GM12878 (cell line): ENCODE measurements around the gene PTPRJ. TPM values are rescaled to one million over a fixed set of nuclear protein-coding genes. Genes with fewer than 3 reads are reported as not detected.

Source experiments
- ATAC-seq: fragments of 200-7000 bp; cut with Tn5 transposase; 3 replicates; pipeline ENCODE4 v1.9.1; 2020; ENCODE audit warnings: mild to moderate bottlenecking, moderate library complexity
- BruUV-seq: library from RNA; stranded (reverse); fragments of 400-500 nt; replicated peaks from 2 replicates; lab custom pipeline; 2021; lab: Mats Ljungman, UMichigan
- CTCF ChIA-PET: fragments of 300-600 bp; sonication (Branson Sonifier 250); formaldehyde crosslinking; extraction: SDS; loops from one replicate; lab custom pipeline; 2021; ENCODE audit warnings: inconsistent platforms; lab: Yijun Ruan, JAX
- POLR2A ChIA-PET: fragments of 350-600 bp; formaldehyde crosslinking; extraction: SDS; loops from one replicate; lab custom pipeline; 2021; ENCODE audit warnings: inconsistent platforms; lab: Charles Lee
- RAD21 ChIA-PET: fragments of 300-600 bp; sonication (Branson Sonifier 250); formaldehyde crosslinking; loops from one replicate; lab custom pipeline; 2023; ENCODE audit warnings: antibody characterized with exemption; ENCODE audit not compliant: unreplicated experiment; lab: Charles Lee
- SMC1A ChIA-PET: fragments of 300-600 bp; sonication (Branson Sonifier 250); formaldehyde crosslinking; loops from one replicate; lab custom pipeline; 2023; ENCODE audit not compliant: unreplicated experiment, uncharacterized antibody; lab: Charles Lee
- DNase-seq: peaks from one replicate; pipeline ENCODE4 v3.0.0-alpha.2; 2011; ENCODE audit warnings: low read depth, low spot score
- FAIRE-seq: peaks from 3 replicates; lab custom pipeline; 2011; peaks lifted over from hg19 to GRCh38; lab: Jason Lieb, UNC
- H2AFZ ChIP-seq: 2 replicates; pipeline ENCODE4 v1.6.0; 2011; ENCODE audit warnings: low read depth, low read length, control low read depth; ENCODE audit not compliant: control insufficient read depth
- H3K27ac ChIP-seq: 2 replicates; pipeline ENCODE4 v1.5.1; 2011; ENCODE audit warnings: control low read depth; ENCODE audit not compliant: control insufficient read depth, insufficient read depth
- H3K27me3 ChIP-seq, 2 experiments: replicated peaks in 1 of 2; 2 replicates each; pipeline versions ENCODE4 v1.6.0 to v1.6.1; 2011; ENCODE audit warnings: low read length in 1 of 2; ENCODE audit not compliant: control insufficient read depth in 2 of 2, insufficient read depth in 2 of 2
- H3K36me3 ChIP-seq, 2 experiments: 2 replicates each; pipeline ENCODE4 v1.5.1; 2011; ENCODE audit warnings: low read length in 1 of 2; ENCODE audit not compliant: control insufficient read depth in 2 of 2, insufficient read depth in 2 of 2
- H3K4me1 ChIP-seq: 2 replicates; pipeline ENCODE4 v1.6.1; 2011; ENCODE audit warnings: mild to moderate bottlenecking, low read length, moderate library complexity, mixed read lengths; ENCODE audit not compliant: control insufficient read depth, insufficient read depth
- H3K4me2 ChIP-seq: 2 replicates; pipeline ENCODE4 v1.6.0; 2011; ENCODE audit warnings: control low read depth; ENCODE audit not compliant: control insufficient read depth, insufficient read depth
- H3K4me3 ChIP-seq: fragments of 200-600 bp; sonication (generic); 2 replicates; pipeline ENCODE4 v1.5.1; 2016
- H3K79me2 ChIP-seq: 2 replicates; pipeline ENCODE4 v1.6.0; 2011; ENCODE audit warnings: low read length; ENCODE audit not compliant: control insufficient read depth, insufficient read depth
- H3K9ac ChIP-seq: 2 replicates; pipeline ENCODE4 v1.8.0; 2011; ENCODE audit warnings: low read length, control low read depth, mixed read lengths; ENCODE audit not compliant: control insufficient read depth, insufficient read depth
- H3K9me3 ChIP-seq: replicated peaks from 3 replicates; pipeline ENCODE4 v1.5.1; 2011; ENCODE audit warnings: mild to moderate bottlenecking, low read length; ENCODE audit not compliant: control insufficient read depth, insufficient read depth
- H4K20me1 ChIP-seq: 2 replicates; pipeline ENCODE4 v1.6.0; 2011; ENCODE audit not compliant: control insufficient read depth, insufficient read depth
- BACH1 ChIP-seq: fragments of 450-650 bp; IDR thresholded peaks from 2 replicates; pipeline ENCODE4 v1.6.1; 2017; ENCODE audit warnings: mild to moderate bottlenecking, borderline replicate concordance
- BHLHE40 ChIP-seq, 2 experiments: fragments of 450-650 bp in 1 of 2; IDR thresholded peaks; 2 replicates each; pipeline ENCODE4 v1.6.1; 2011 to 2017; ENCODE audit warnings: low read depth in 2 of 2, borderline replicate concordance in 1 of 2, improper control_type of control experiment in 1 of 2, low read length in 1 of 2, mild to moderate bottlenecking in 1 of 2
- CBX3 ChIP-seq: fragments of 200-600 bp; sonication (generic); IDR thresholded peaks from 2 replicates; pipeline ENCODE4 v1.6.1; 2016; ENCODE audit warnings: low read depth, borderline replicate concordance
- CREM ChIP-seq: IDR thresholded peaks from 2 replicates; pipeline ENCODE4 v1.6.1; 2014; ENCODE audit warnings: antibody characterized with exemption, low read depth
- FOXM1 ChIP-seq: IDR thresholded peaks from 2 replicates; pipeline ENCODE4 v1.6.1; 2012; ENCODE audit warnings: low read depth, mild to moderate bottlenecking, inconsistent platforms, low read length, moderate library complexity
- HDGF ChIP-seq: fragments of 450-650 bp; IDR thresholded peaks from 2 replicates; pipeline ENCODE4 v1.6.1; 2016; ENCODE audit warnings: antibody characterized with exemption
- IKZF2 ChIP-seq, 2 experiments: fragments of 450-650 bp; IDR thresholded peaks; 2 replicates each; pipeline ENCODE4 v1.6.1; 2017; ENCODE audit warnings: mild to moderate bottlenecking in 2 of 2, moderate library complexity in 2 of 2
- MTA2 ChIP-seq: fragments of 450-650 bp; IDR thresholded peaks from 2 replicates; pipeline ENCODE4 v1.6.1; 2016; ENCODE audit warnings: low read depth, mild to moderate bottlenecking, moderate library complexity
- MYB ChIP-seq: fragments of 150-350 bp; IDR thresholded peaks from 2 replicates; pipeline ENCODE4 v1.6.1; 2014; ENCODE audit warnings: mild to moderate bottlenecking, low read depth, low read length, borderline replicate concordance
- MYC ChIP-seq: IDR thresholded peaks from 2 replicates; pipeline ENCODE4 v1.6.1; 2011; ENCODE audit warnings: mild to moderate bottlenecking, low read length, moderate library complexity, inconsistent platforms; ENCODE audit not compliant: insufficient read depth, insufficient replicate concordance, insufficient read length, severe bottlenecking
- POLR2AphosphoS5 ChIP-seq: IDR thresholded peaks from 2 replicates; pipeline ENCODE4 v1.6.1; 2011; ENCODE audit warnings: mild to moderate bottlenecking, low read length, inconsistent platforms
- RAD21 ChIP-seq: IDR thresholded peaks from 2 replicates; pipeline ENCODE4 v1.6.1; 2011; ENCODE audit warnings: mild to moderate bottlenecking, low read depth, low read length, moderate library complexity; ENCODE audit not compliant: insufficient read depth
- RELA ChIP-seq: fragments of 450-650 bp; IDR thresholded peaks from 2 replicates; pipeline ENCODE4 v1.8.0; 2014; ENCODE audit warnings: borderline replicate concordance; ENCODE audit not compliant: partially characterized antibody
- RFX5 ChIP-seq: IDR thresholded peaks from 2 replicates; pipeline ENCODE4 v1.6.1; 2011; ENCODE audit warnings: low read depth, low read length, improper control_type of control experiment
- TCF12 ChIP-seq: IDR thresholded peaks from 2 replicates; pipeline ENCODE4 v1.6.1; 2011; ENCODE audit warnings: low read depth, mild to moderate bottlenecking, low read length
- USF2 ChIP-seq: IDR thresholded peaks from 2 replicates; pipeline ENCODE4 v1.6.1; 2011; ENCODE audit warnings: low read depth, low read length, improper control_type of control experiment, borderline replicate concordance
- WGBS: methylation state at CpG from one replicate; pipeline ENCODE4 v1.1.6; 2016; ENCODE audit warnings: low lambda C conversion rate; ENCODE audit not compliant: insufficient replicate concordance, insufficient coverage; ENCODE audit errors: missing lambda C conversion rate; 5-methylcytosine and 5-hydroxymethylcytosine counted together
- in situ Hi-C: fragments of 300-500 bp; cut with MboI; formaldehyde crosslinking; loops from 9 replicates; pipeline ENCODE4 v1.14.3; 2018; ENCODE audit warnings: mixed read lengths
- intact Hi-C: fragments of 100-400 bp; cut with micrococcal nuclease; formaldehyde crosslinking; loops from one replicate; pipeline ENCODE4 v1.14.2; 2022; ENCODE audit not compliant: unreplicated experiment
- polyA plus RNA-seq, 11 experiments: library from polyadenylated mRNA; depleted of rRNA in 4 of 11; unstranded in 6 of 11; stranded (reverse) in 5 of 11; fragments of >200 nt; fragmentation: Nextera tagmentation in 4 of 11; fragmentation: Illumina TruSeq in 1 of 11; extraction: Ambion mirVana in 4 of 11; extraction: Trizol in 1 of 11; gene quantifications; 1 replicate in 1 of 11; 2 replicates in 10 of 11; pipeline versions ENCODE4 v1.2.1 to v1.2.3, GENCODE V29; 2011 to 2016; ENCODE audit warnings: inconsistent platforms in 2 of 11, missing spikeins in 2 of 11, low read depth in 1 of 11
- total RNA-seq, 4 experiments: library from RNA; depleted of rRNA in 3 of 4; stranded (reverse); fragments of >200 nt in 3 of 4; fragmentation: Illumina TruSeq in 1 of 4; extraction: Trizol in 1 of 4; gene quantifications; 2 replicates each; pipeline versions ENCODE4 v1.2.1 to v1.2.3, GENCODE V29; 2013 to 2021
- TF ChIP-seq, protein P1 (sequence below): fragments of 450-650 bp; formaldehyde crosslinking; IDR thresholded peaks from 2 replicates; pipeline ENCODE4 v1.4.0; 2022; ENCODE audit warnings: mild to moderate bottlenecking, moderate library complexity

The PTPRJ gene
- total and polyA plus RNA-seq, 10 of the 15 experiments (the other 5 are each of a cell fraction or from before 2014, with no cell fraction given): 0.22 to 22.4 (median 7.4) TPM

- no peaks in the 10 kb centered on the region for H3K27me3 ChIP-seq
- H3K4me1 ChIP-seq: peaks cover 48% of the 10 kb centered on the region
- FAIRE-seq (no peak), ATAC-seq (no peak), DNase-seq (no peak)
- H3K79me2 ChIP-seq: peaks cover 10% of the 10 kb centered on the region
- in situ Hi-C loops: no loop called here
- POLR2A ChIA-PET: interaction anchor here (0.6 to 0.7 kb wide), 2 partner anchors 10 to 15 kb away, joined by 3 read pairs; no protein-coding TSS in a partner anchor
- H3K9ac ChIP-seq: no peak overlapping the region
- RAD21 ChIA-PET: interaction anchor here (1.5 to 1.6 kb wide), 2 partner anchors 12 to 53 kb away, joined by 4 to 7 read pairs; no protein-coding TSS in a partner anchor
- BruUV-seq: no TSS peak
- no peaks in the 10 kb centered on the region for H3K9me3 ChIP-seq
- no peak for TF ChIP-seq MYB
- no peak for TF ChIP-seq CBX3
- TF ChIP-seq MTA2: no peak
- TF ChIP-seq CREM: no peak
- TF ChIP-seq USF2: no peak
- TF ChIP-seq RELA: no peak
- no peak for TF ChIP-seq IKZF2 (IDR thresholded peaks at IDR 0.05)
- no peak for TF ChIP-seq BHLHE40 (IDR thresholded peaks at IDR 0.05; ENCODE audit: borderline replicate concordance in 1 of 2, low read depth in 2 of 2, low read length in 1 of 2)
- TF ChIP-seq MYC: no peak
- no peak for TF ChIP-seq FOXM1
- no peak for TF ChIP-seq RAD21
- no peak for TF ChIP-seq POLR2AphosphoS5
- no peak for TF ChIP-seq RFX5
- TF ChIP-seq BACH1: no peak
- TF ChIP-seq HDGF: no peak
- TF ChIP-seq TCF12: no peak
- TF ChIP-seq, protein P1, sequence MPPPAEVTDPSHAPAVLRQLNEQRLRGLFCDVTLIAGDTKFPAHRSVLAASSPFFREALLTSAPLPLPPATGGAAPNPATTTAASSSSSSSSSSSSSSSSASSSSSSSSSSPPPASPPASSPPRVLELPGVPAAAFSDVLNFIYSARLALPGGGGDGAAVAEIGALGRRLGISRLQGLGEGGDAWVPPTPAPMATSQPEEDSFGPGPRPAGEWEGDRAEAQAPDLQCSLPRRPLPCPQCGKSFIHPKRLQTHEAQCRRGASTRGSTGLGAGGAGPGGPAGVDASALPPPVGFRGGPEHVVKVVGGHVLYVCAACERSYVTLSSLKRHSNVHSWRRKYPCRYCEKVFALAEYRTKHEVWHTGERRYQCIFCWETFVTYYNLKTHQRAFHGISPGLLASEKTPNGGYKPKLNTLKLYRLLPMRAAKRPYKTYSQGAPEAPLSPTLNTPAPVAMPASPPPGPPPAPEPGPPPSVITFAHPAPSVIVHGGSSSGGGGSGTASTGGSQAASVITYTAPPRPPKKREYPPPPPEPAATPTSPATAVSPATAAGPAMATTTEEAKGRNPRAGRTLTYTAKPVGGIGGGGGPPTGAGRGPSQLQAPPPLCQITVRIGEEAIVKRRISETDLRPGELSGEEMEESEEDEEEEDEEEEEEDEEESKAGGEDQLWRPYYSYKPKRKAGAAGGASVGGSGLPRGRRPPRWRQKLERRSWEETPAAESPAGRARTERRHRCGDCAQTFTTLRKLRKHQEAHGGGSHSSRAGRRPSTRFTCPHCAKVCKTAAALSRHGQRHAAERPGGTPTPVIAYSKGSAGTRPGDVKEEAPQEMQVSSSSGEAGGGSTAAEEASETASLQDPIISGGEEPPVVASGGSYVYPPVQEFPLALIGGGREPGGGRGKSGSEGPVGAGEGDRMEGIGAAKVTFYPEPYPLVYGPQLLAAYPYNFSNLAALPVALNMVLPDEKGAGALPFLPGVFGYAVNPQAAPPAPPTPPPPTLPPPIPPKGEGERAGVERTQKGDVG (CRISPR knock-in tag): no peak
- WGBS: 100% methylated on average over 1 of the region's 1 CpG
- no peak overlapping the region for H3K4me3 ChIP-seq
- H2AFZ ChIP-seq: no peak overlapping the region
- SMC1A ChIA-PET: interaction anchor here (1.0 to 2.1 kb wide), 2 partner anchors 9 to 53 kb away, joined by 3 to 6 read pairs; no protein-coding TSS in a partner anchor
- peak overlapping the region; percentile 20; the same call in 1 of the 2 replicates for H3K27ac ChIP-seq
- H4K20me1 ChIP-seq: no peaks in the 10 kb centered on the region
- CTCF ChIA-PET: interaction anchor here (0.5 to 0.8 kb wide), 2 partner anchors 14 to 20 kb away, joined by 3 read pairs; no protein-coding TSS in a partner anchor
- H3K36me3 ChIP-seq: 0 out of 4 replicates have a peak, but pooled peaks cover 0 to 4% of the 10 kb centered on the region in 2 experiments
- peak overlapping the region; percentile 58 for H3K4me2 ChIP-seq
- intact Hi-C loops: no loop called here
Measured at GRCh38 chr11:48054994-48055291, 74.6 kb downstream of the PTPRJ start.
